Liver (tissue), 9 donors: Measurements from ENCODE around the gene LHCGR. TPM values are rescaled to one million over a fixed set of nuclear protein-coding genes. Genes with fewer than 3 reads are reported as not detected.

Experiments used
- DNase-seq: peaks from one replicate; pipeline ENCODE4 v3.0.0-alpha.2; 2017; ENCODE audit warnings: low spot score
- H3K27ac ChIP-seq, 2 donors: one replicate each; pipeline ENCODE4 v1.7.0; 2013; ENCODE audit warnings: inconsistent platforms in 2 of 2, low read length in 2 of 2, control low read depth in 1 of 2, low read depth in 1 of 2, mild to moderate bottlenecking in 1 of 2
- H3K27me3 ChIP-seq, 4 donors: one replicate each; pipeline versions ENCODE4 v1.6.1 to v1.7.0; 2013; ENCODE audit warnings: low read length in 3 of 4, inconsistent platforms in 1 of 4, mild to moderate bottlenecking in 1 of 4, moderate library complexity in 1 of 4; ENCODE audit not compliant: control insufficient read depth in 4 of 4, insufficient read depth in 4 of 4
- H3K36me3 ChIP-seq, 4 donors: one replicate each; pipeline versions ENCODE4 v1.6.1 to v1.7.0; 2013; ENCODE audit warnings: low read length in 3 of 4, mild to moderate bottlenecking in 3 of 4, low read depth in 1 of 4, moderate library complexity in 1 of 4; ENCODE audit not compliant: control insufficient read depth in 4 of 4, insufficient read depth in 3 of 4
- H3K4me1 ChIP-seq, 4 donors: one replicate each; pipeline versions ENCODE4 v1.6.1 to v1.7.0; 2013; ENCODE audit warnings: low read length in 3 of 4, mild to moderate bottlenecking in 3 of 4, moderate library complexity in 1 of 4; ENCODE audit not compliant: control insufficient read depth in 4 of 4, insufficient read depth in 4 of 4
- H3K4me3 ChIP-seq, 3 donors: one replicate each; pipeline versions ENCODE4 v1.6.1 to v1.7.0; 2013; ENCODE audit warnings: low read length in 3 of 3, control low read depth in 1 of 3, low read depth in 1 of 3, mild to moderate bottlenecking in 1 of 3
- H3K9ac ChIP-seq, 2 donors: one replicate each; pipeline ENCODE4 v1.7.0; 2013; ENCODE audit warnings: low read length in 2 of 2, mild to moderate bottlenecking in 2 of 2, moderate library complexity in 2 of 2, control low read depth in 1 of 2, low read depth in 1 of 2
- H3K9me3 ChIP-seq, 4 donors: one replicate each; pipeline versions ENCODE4 v1.6.1 to v1.7.0; 2013; ENCODE audit warnings: low read length in 3 of 4; ENCODE audit not compliant: control insufficient read depth in 4 of 4
- ATF3 ChIP-seq: IDR thresholded peaks from 2 replicates; pipeline ENCODE4 v1.6.1; 2016; ENCODE audit warnings: antibody characterized with exemption
- CTCF ChIP-seq: fragments of 150-350 bp; IDR thresholded peaks from 2 replicates; pipeline ENCODE4 v1.5.1; 2017; ENCODE audit warnings: improper control_type of control experiment, low read depth, low read length; ENCODE audit not compliant: missing input control
- EGR1 ChIP-seq, 2 donors: IDR thresholded peaks; 2 replicates each; pipeline ENCODE4 v1.6.1; 2016 to 2018; ENCODE audit warnings: antibody characterized with exemption in 2 of 2, low read depth in 2 of 2
- FOXA1 ChIP-seq: IDR thresholded peaks from 2 replicates; pipeline ENCODE4 v1.6.1; 2016; ENCODE audit warnings: antibody characterized with exemption
- GABPA ChIP-seq, 2 donors: IDR thresholded peaks in 1 of 2; conservative IDR thresholded peaks in 1 of 2; 2 replicates each; pipeline ENCODE4 v1.6.1; 2016; ENCODE audit warnings: antibody characterized with exemption in 2 of 2, mild to moderate bottlenecking in 1 of 2, moderate library complexity in 1 of 2
- HNF4A ChIP-seq, 2 donors: conservative IDR thresholded peaks; 2 replicates each; pipeline ENCODE4 v1.6.1; 2016; ENCODE audit warnings: antibody characterized with exemption in 2 of 2, mild to moderate bottlenecking in 2 of 2
- JUND ChIP-seq, 2 donors: IDR thresholded peaks; 2 replicates each; pipeline ENCODE4 v1.6.1; 2016; ENCODE audit warnings: antibody characterized with exemption in 2 of 2
- MAX ChIP-seq: IDR thresholded peaks from 2 replicates; pipeline ENCODE4 v1.6.1; 2016; ENCODE audit warnings: antibody characterized with exemption
- NR2F2 ChIP-seq: IDR thresholded peaks from 2 replicates; pipeline ENCODE4 v1.6.1; 2016; ENCODE audit warnings: antibody characterized with exemption
- RAD21 ChIP-seq, 2 donors: IDR thresholded peaks; 2 replicates each; pipeline ENCODE4 v1.6.1; 2016; ENCODE audit warnings: antibody characterized with exemption in 2 of 2, mild to moderate bottlenecking in 2 of 2
- REST ChIP-seq: IDR thresholded peaks from 2 replicates; pipeline ENCODE4 v1.6.1; 2016; ENCODE audit warnings: antibody characterized with exemption, mild to moderate bottlenecking
- RXRA ChIP-seq, 2 donors: IDR thresholded peaks; 2 replicates each; pipeline ENCODE4 v1.6.1; 2017 to 2018; ENCODE audit warnings: antibody characterized with exemption in 2 of 2, mild to moderate bottlenecking in 1 of 2
- SP1 ChIP-seq: IDR thresholded peaks from 2 replicates; pipeline ENCODE4 v1.6.1; 2018; ENCODE audit warnings: antibody characterized with exemption, mild to moderate bottlenecking
- TAF1 ChIP-seq: conservative IDR thresholded peaks from 2 replicates; pipeline ENCODE4 v1.6.1; 2016; ENCODE audit warnings: antibody characterized with exemption, mild to moderate bottlenecking
- YY1 ChIP-seq: IDR thresholded peaks from 2 replicates; pipeline ENCODE4 v1.6.1; 2016; ENCODE audit warnings: antibody characterized with exemption, mild to moderate bottlenecking
- ZBTB33 ChIP-seq: IDR thresholded peaks from 2 replicates; pipeline ENCODE4 v1.6.1; 2016; ENCODE audit warnings: antibody characterized with exemption
- WGBS: extraction: QIAGEN DNeasy Blood & Tissue Kit; methylation state at CpG from one replicate; pipeline ENCODE4 v1.1.7; 2013; 5-methylcytosine and 5-hydroxymethylcytosine counted together
- polyA plus RNA-seq, 2 donors: library from polyadenylated mRNA; stranded (reverse) in 1 of 2; unstranded in 1 of 2; fragments of 200-250 nt in 1 of 2; fragments of >200 nt in 1 of 2; fragmentation: Nextera tagmentation in 1 of 2; extraction: Ambion mirVana in 1 of 2; gene quantifications; one replicate each; pipeline versions ENCODE4 v1.2.1 to v1.2.3, GENCODE V29; 2013 to 2015
- total RNA-seq, 2 donors: library from RNA; depleted of rRNA; stranded (reverse); fragments of >200 nt; gene quantifications; one replicate each; pipeline ENCODE4 v1.2.3, GENCODE V29; 2014
- donor health status: healthy.
- donor health status: healthy.
- donor health status: healthy.
- donor health status: healthy.
- donor health status: healthy.

The LHCGR gene
- total and polyA plus RNA-seq, 4 donors: not detected

- no peaks in the 10 kb centered on the region for H3K9me3 ChIP-seq
- H3K27me3 ChIP-seq: no peaks in the 10 kb centered on the region
- no peak overlapping the region for H3K4me3 ChIP-seq
- TF ChIP-seq JUND (IDR thresholded peaks at IDR 0.05) (no peak), RXRA (IDR thresholded peaks at IDR 0.05) (no peak), SP1 (no peak), CTCF (no peak), EGR1 (IDR thresholded peaks at IDR 0.05; ENCODE audit: low read depth in 2 of 2) (no peak), MAX (no peak), RAD21 (IDR thresholded peaks at IDR 0.05) (no peak), HNF4A (conservative IDR thresholded peaks at IDR 0.05) (no peak), NR2F2 (no peak), ZBTB33 (no peak), ATF3 (no peak), TAF1 (no peak), YY1 (no peak)
- 90% methylated on average over 2 of the region's 2 CpGs for WGBS
- no peaks in the 10 kb centered on the region for H3K36me3 ChIP-seq
- H3K27ac ChIP-seq: no peak overlapping the region
- no peak for DNase-seq
- no peak overlapping the region for H3K9ac ChIP-seq
- no peaks in the 10 kb centered on the region for H3K4me1 ChIP-seq
Observed at GRCh38 chr2:48728295-48728694, 27.2 kb downstream of the LHCGR start.

GRCh38 chr2:48727560-48727959 is 28.0 kb downstream of the LHCGR start:
- TF ChIP-seq TAF1: no peak
- TF ChIP-seq EGR1 (IDR thresholded peaks at IDR 0.05; ENCODE audit: low read depth in 2 of 2): no peak
- TF ChIP-seq HNF4A (conservative IDR thresholded peaks at IDR 0.05): no peak
- no peak for TF ChIP-seq YY1
- no peaks in the 10 kb centered on the region for H3K9me3 ChIP-seq
- no peak overlapping the region for H3K9ac ChIP-seq
- H3K27ac ChIP-seq: no peak overlapping the region
- no peak overlapping the region for H3K4me3 ChIP-seq
- no peaks in the 10 kb centered on the region for H3K4me1 ChIP-seq
- no peak for DNase-seq
- 68% methylated on average over 2 of the region's 2 CpGs for WGBS
- H3K36me3 ChIP-seq: no peaks in the 10 kb centered on the region
- H3K27me3 ChIP-seq: no peaks in the 10 kb centered on the region

GRCh38 chr2:48725696-48726494 is 29.6 kb downstream of the LHCGR start:
- WGBS: 54% methylated on average over 7 of the region's 7 CpGs
- Histone ChIP-seq H3K27me3 (no peaks in the 10 kb centered on the region), H3K36me3 (no peaks in the 10 kb centered on the region), H3K4me1 (no peaks in the 10 kb centered on the region), H3K9me3 (no peaks in the 10 kb centered on the region), H3K9ac (no peak overlapping the region), H3K4me3 (no peak overlapping the region), H3K27ac (no peak overlapping the region)
- no peak for DNase-seq
- no peak for TF ChIP-seq SP1
- no peak for TF ChIP-seq NR2F2
- TF ChIP-seq YY1: no peak
- no peak for TF ChIP-seq ZBTB33
- no peak for TF ChIP-seq EGR1 (IDR thresholded peaks at IDR 0.05; ENCODE audit: low read depth in 2 of 2)
- TF ChIP-seq MAX: no peak
- TF ChIP-seq FOXA1: no peak
- TF ChIP-seq GABPA (IDR thresholded peaks at IDR 0.05 in 1 of 2, conservative IDR thresholded peaks at IDR 0.05 in 1 of 2): no peak
- TF ChIP-seq REST: no peak
